Epithelial cell of proximal tubule (primary cell): Measurements from ENCODE around the gene CABP7. TPM values are rescaled to one million over a fixed set of nuclear protein-coding genes. Genes with fewer than 3 reads are reported as not detected.

Source experiments
- DNase-seq: peaks from one replicate; pipeline ENCODE4 v3.0.0-alpha.2; 2011; ENCODE audit warnings: low read depth
- H3K4me3 ChIP-seq: 2 replicates; pipeline ENCODE4 v1.5.1; 2011; ENCODE audit warnings: low read depth, mild to moderate bottlenecking, low read length
- total RNA-seq: library from RNA; depleted of rRNA; stranded (reverse); fragments of >200 nt; gene quantifications from 2 replicates; pipeline ENCODE4 v1.2.3, GENCODE V29; 2015
- TF ChIP-seq, protein P1 (sequence below): conservative IDR thresholded peaks from 2 replicates; pipeline ENCODE4 v1.5.1; 2012; ENCODE audit warnings: low read depth, mild to moderate bottlenecking, low read length

Gene CABP7
- total RNA-seq, 1 donor from 2014 or later: not detected

GRCh38 chr22:29715705-29716104, 4.1 kb upstream of the CABP7 start:
- no peak for DNase-seq
- TF ChIP-seq, protein P1, sequence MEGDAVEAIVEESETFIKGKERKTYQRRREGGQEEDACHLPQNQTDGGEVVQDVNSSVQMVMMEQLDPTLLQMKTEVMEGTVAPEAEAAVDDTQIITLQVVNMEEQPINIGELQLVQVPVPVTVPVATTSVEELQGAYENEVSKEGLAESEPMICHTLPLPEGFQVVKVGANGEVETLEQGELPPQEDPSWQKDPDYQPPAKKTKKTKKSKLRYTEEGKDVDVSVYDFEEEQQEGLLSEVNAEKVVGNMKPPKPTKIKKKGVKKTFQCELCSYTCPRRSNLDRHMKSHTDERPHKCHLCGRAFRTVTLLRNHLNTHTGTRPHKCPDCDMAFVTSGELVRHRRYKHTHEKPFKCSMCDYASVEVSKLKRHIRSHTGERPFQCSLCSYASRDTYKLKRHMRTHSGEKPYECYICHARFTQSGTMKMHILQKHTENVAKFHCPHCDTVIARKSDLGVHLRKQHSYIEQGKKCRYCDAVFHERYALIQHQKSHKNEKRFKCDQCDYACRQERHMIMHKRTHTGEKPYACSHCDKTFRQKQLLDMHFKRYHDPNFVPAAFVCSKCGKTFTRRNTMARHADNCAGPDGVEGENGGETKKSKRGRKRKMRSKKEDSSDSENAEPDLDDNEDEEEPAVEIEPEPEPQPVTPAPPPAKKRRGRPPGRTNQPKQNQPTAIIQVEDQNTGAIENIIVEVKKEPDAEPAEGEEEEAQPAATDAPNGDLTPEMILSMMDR: no peak
- H3K4me3 ChIP-seq: no peak overlapping the region

DNA sequence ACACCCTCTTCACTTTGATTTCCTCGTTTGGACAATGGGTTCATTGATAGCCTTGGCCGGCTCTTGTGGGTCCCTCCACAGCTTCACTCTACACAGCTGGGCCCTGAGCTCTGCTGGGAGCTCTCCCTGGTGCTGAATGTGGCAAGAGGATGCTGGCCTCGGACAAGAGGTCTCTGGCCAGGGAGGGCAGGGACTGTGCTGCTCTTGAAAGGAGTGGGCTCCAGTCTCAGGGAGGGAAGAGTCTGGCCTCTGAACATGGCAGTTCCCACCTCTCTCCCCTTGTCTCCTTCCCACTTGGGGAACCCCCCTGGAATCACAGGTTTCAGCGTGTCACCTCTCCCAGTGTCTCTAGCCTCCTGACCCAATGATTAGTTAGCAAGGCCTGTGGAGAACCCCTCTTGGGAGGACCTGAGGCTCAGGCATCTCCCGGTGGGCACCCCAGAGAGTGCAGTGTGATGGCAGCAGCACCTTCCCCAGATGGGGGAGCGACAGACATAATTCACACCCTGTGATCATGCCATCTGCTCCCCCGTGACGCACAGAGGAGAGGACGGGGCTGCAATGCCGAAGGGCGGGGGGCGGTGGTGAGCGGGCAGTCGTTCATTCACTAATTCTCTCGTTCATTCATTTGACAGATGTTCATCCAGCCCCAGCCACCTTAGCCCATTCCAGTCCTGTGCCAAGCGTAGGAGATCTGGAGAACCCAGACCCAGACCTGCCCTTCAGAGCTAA, 2.8 kb upstream of the CABP7 start:
- peak; percentile 13 for DNase-seq
- H3K4me3 ChIP-seq: no peak overlapping the region
- TF ChIP-seq, protein P1: no peak

DNA sequence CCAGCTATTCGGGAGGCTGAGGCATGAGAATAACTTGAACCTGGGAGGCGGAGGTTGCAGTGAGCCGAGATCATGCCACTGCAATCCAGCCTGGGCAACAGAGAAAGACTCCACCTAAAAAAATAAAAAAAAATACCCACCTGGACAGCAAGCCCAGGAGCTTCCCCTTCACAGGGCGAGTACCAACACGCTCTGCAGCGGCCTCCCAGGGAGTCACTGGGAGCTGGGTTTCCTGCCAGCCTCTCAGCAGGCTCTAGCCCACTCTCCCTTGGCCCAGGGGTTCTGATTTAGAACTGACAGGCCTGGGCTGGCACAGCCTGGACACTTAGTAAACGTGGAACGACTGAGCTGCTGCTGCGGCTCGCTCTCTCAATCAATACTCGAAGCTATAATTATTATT, 2.0 kb upstream of the CABP7 start:
- no peak for DNase-seq
- H3K4me3 ChIP-seq: no peak overlapping the region
- TF ChIP-seq, protein P1: no peak

DNA sequence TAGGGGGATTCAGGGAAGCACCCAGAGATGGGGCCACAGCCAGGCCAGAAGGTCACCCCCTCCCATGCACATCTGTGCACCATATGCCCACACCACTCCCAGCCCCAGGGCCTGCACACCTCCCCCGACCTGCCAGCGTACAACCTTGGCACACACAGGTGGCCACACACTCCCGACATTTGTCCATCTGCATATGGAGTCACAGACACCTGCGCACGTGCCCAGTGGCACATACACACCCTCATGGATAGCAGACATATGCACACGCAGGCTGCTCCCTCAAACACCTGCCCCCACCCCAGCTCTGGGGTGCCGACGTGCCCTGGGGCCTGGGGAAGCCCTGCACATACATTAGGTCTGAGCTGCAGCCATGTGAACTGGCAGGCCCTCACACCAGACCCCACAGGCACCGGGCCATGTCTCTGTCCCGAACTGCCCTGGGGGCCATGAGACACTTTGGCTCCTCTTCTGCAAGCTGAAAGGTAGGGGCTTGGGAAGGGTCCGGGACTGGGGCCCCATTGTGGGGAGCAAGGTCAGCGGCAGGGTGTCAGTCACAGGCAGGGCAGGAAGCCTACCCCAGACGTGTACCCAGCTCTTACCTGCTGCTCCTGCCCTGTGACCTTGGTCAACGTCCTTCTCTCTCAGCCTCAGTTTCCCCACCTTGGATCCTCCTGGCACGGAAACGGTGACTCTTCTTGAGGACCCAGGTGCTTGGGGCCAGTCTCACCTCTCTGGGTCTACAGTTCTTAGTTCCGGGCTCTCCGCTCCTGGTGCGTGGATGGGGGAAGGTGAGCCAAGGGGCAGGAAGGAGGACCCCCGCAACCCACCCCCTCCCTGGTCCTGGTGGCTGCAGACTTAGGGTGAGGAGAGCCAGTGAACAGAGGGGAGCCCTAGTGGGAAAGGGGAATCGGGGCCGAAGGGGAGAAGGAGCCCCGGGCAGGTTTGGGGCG, 579 bp upstream of the CABP7 start:
- no peak for DNase-seq
- TF ChIP-seq, protein P1: no peak
- H3K4me3 ChIP-seq: no peak overlapping the region

DNA sequence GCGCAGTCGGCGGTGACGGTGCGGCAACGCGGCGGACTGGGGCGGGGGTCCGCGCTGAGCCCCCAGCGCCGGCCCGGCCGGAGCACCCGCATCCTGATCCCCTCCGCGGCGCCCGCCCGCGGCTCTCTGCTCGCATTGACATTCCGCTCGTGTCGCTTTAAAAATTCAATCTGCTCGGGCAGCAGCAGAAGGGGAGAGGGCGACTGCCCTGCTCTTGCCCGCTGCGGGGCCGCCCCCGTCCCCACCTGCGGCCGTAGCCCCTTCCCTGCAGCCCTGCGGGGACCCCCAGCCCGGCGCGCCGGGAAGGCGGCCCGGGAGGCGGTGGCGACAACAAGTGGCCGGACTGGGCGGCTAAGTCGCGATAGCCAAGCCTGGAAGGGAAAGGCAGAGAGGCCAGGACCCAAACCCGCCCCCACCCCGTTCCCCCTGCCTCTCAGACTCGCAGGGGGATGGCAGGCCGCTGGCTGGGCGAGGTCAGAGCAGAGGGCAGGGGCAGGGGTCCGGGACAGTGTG, 1.1 kb downstream of the CABP7 start:
- no peak overlapping the region for H3K4me3 ChIP-seq
- DNase-seq: no peak
- TF ChIP-seq, protein P1: no peak

DNA sequence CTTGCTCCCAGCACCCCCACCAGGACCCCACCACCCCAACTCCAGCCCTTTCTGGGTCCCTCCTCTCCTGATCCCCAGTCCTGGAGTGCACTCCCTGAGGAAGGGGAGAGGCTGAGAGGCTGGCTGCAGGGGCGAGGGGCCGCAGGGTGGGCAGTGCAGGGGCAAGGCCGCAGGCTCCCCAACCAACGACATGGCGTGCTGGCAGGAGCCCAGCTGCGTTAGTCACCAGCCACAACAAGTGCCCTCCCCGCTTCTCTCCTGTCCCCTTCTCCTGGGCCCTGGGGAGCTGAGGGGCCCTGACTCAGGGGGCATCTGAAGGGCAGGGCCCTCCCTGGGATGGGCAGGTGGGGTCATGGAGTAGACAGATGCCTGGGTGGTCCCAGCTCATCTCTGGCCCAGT, 2.3 kb downstream of the CABP7 start:
- DNase-seq: no peak
- TF ChIP-seq, protein P1: no peak

More for the DNA sequence above, 2.3 kb downstream of the CABP7 start:
- no peak overlapping the region for H3K4me3 ChIP-seq
